Body of pancreas (tissue), 4 donors: Measurements from ENCODE around the gene SYCE3. TPM values are rescaled to one million over a fixed set of nuclear protein-coding genes. Genes with fewer than 3 reads are reported as not detected.

Experiments used
- ATAC-seq: fragments of 150-250 bp; one replicate; pipeline ENCODE4 v1.9.1; 2016
- DNase-seq, 4 donors: peaks; one replicate each; pipeline ENCODE4 v3.0.0-alpha.2; 2019
- H3K27ac ChIP-seq, 4 donors: fragments of 200-600 bp; sonication (generic); 1 replicate in 3 of 4; 2 replicates in 1 of 4; pipeline versions ENCODE4 v1.5.1 to v1.6.1; 2016 to 2019; ENCODE audit warnings: mild to moderate bottlenecking in 1 of 4, mixed read lengths in 1 of 4, moderate library complexity in 1 of 4
- H3K27me3 ChIP-seq, 2 donors: fragments of 200-600 bp; sonication (generic); one replicate each; pipeline ENCODE4 v1.6.0; 2016; ENCODE audit warnings: mild to moderate bottlenecking in 1 of 2
- H3K36me3 ChIP-seq, 2 donors: fragments of 200-600 bp; sonication (generic); replicated peaks in 1 of 2; 2 replicates each; pipeline ENCODE4 v1.5.1; 2016; ENCODE audit warnings: low read depth in 2 of 2; ENCODE audit not compliant: insufficient read depth in 1 of 2
- H3K4me1 ChIP-seq: fragments of 200-600 bp; sonication (generic); one replicate; pipeline ENCODE4 v1.6.0; 2016
- H3K4me3 ChIP-seq, 2 donors: fragments of 200-600 bp; sonication (generic); 1 replicate in 1 of 2; 2 replicates in 1 of 2; pipeline ENCODE4 v1.5.1; 2016 to 2019
- H3K9me3 ChIP-seq, 3 donors: fragments of 200-600 bp; sonication (generic); 1 replicate in 2 of 3; 2 replicates in 1 of 3; pipeline ENCODE4 v1.5.1; 2016
- CTCF ChIP-seq, 7 experiments: fragments of 450-650 bp in 4 of 7; fragments of 200-600 bp in 3 of 7; sonication (generic) in 3 of 7; IDR thresholded peaks; one replicate each; pipeline ENCODE4 v1.5.1; 2016 to 2019; ENCODE audit warnings: antibody characterized with exemption in 7 of 7
- POLR2A ChIP-seq, 3 donors: fragments of 450-650 bp; IDR thresholded peaks; one replicate each; pipeline ENCODE4 v1.6.1; 2016; ENCODE audit warnings: antibody characterized with exemption in 3 of 3, mild to moderate bottlenecking in 2 of 3
- WGBS, 2 donors: methylation state at CpG; one replicate each; pipeline ENCODE4 v1.1.5; 2017; 5-methylcytosine and 5-hydroxymethylcytosine counted together
- intact Hi-C: fragments of 100-400 bp; cut with DNase I; formaldehyde crosslinking; loops from one replicate; pipeline ENCODE4 v1.15.1; 2023
- total RNA-seq, 2 donors: library from RNA; depleted of rRNA; stranded (reverse); fragments of >200 nt; gene quantifications; one replicate each; pipeline ENCODE4 v1.1.0, GENCODE V29; 2016

The SYCE3 gene
- total RNA-seq, 2 donors from 2014 or later: not detected

- DNase-seq (no peak), ATAC-seq (no peak)
- Histone ChIP-seq H3K27ac (no peak overlapping the region), H3K27me3 (no peaks in the 10 kb centered on the region), H3K9me3 (no peaks in the 10 kb centered on the region), H3K4me1 (peaks cover 18% of the 10 kb centered on the region), H3K4me3 (no peak overlapping the region), H3K36me3 (no peaks in the 10 kb centered on the region)
- intact Hi-C loops: no loop called here
- TF ChIP-seq POLR2A (IDR thresholded peaks at IDR 0.05) (no peak), CTCF (IDR thresholded peaks at IDR 0.05) (no peak)
- WGBS, 2 donors: 94 to 97% methylated on average over 4 to 12 of the region's 12 CpGs
These were observed 8.1 kb upstream of the SYCE3 start for GRCh38 chr22:50570861-50571260.

GRCh38 chr22:50569896-50570535, 7.3 kb upstream of the SYCE3 start:
- H3K27me3 ChIP-seq: no peaks in the 10 kb centered on the region
- H3K9me3 ChIP-seq: no peaks in the 10 kb centered on the region
- TF ChIP-seq POLR2A (IDR thresholded peaks at IDR 0.05) (no peak), CTCF (IDR thresholded peaks at IDR 0.05) (no peak)
- no peaks in the 10 kb centered on the region for H3K36me3 ChIP-seq
- H3K4me3 ChIP-seq: no peak overlapping the region
- intact Hi-C loops: no loop called here
- 69 to 90% methylated on average over 3 to 8 of the region's 13 CpGs for WGBS, 2 donors
- no peak for ATAC-seq
- DNase-seq: no peak
- H3K4me1 ChIP-seq: peaks cover 18% of the 10 kb centered on the region
- no peak overlapping the region for H3K27ac ChIP-seq

- intact Hi-C loops: no loop called here
- DNase-seq: peak; percentile 46 to 80 (median 72)
- ATAC-seq: peak; percentile 47
- 38 to 44% methylated on average over 8 of the region's 8 CpGs for WGBS, 2 donors
- TF ChIP-seq CTCF (IDR thresholded peaks at IDR 0.05) (no peak), POLR2A (IDR thresholded peaks at IDR 0.05) (no peak)
- Histone ChIP-seq H3K4me3 (no peak overlapping the region), H3K4me1 (peaks cover 24% of the 10 kb centered on the region), H3K27me3 (no peaks in the 10 kb centered on the region), H3K27ac (peak overlapping the region in 2 of 4 donors; percentile 30 to 66), H3K36me3 (no peaks in the 10 kb centered on the region), H3K9me3 (no peaks in the 10 kb centered on the region)
These were observed 6.3 kb upstream of the SYCE3 start for GRCh38 chr22:50569041-50569459.

- Histone ChIP-seq H3K36me3 (no peaks in the 10 kb centered on the region), H3K4me1 (peaks cover 29% of the 10 kb centered on the region), H3K27me3 (no peaks in the 10 kb centered on the region), H3K9me3 (no peaks in the 10 kb centered on the region), H3K27ac (peak overlapping the region in 2 of 4 donors; percentile 30 to 66), H3K4me3 (no peak overlapping the region)
- TF ChIP-seq POLR2A (IDR thresholded peaks at IDR 0.05) (no peak), CTCF (IDR thresholded peaks at IDR 0.05) (no peak)
- intact Hi-C loops: no loop called here
- ATAC-seq (peak; percentile 64), DNase-seq (peak in 3 of 4 donors; percentile 45 to 66 (median 56))
- WGBS, 2 donors: 70 to 78% methylated on average over 7 of the region's 7 CpGs
These were observed 5.9 kb upstream of the SYCE3 start for GRCh38 chr22:50568626-50569025.

- H3K4me1 ChIP-seq: peaks cover 34% of the 10 kb centered on the region
- intact Hi-C loops: no loop called here
- H3K36me3 ChIP-seq: no peaks in the 10 kb centered on the region
- H3K27ac ChIP-seq: no peak overlapping the region
- no peak for ATAC-seq
- 89 to 91% methylated on average over 7 of the region's 7 CpGs for WGBS, 2 donors
- no peak overlapping the region for H3K4me3 ChIP-seq
- TF ChIP-seq POLR2A (IDR thresholded peaks at IDR 0.05): no peak
- no peak for TF ChIP-seq CTCF (IDR thresholded peaks at IDR 0.05)
- H3K9me3 ChIP-seq: no peaks in the 10 kb centered on the region
- no peaks in the 10 kb centered on the region for H3K27me3 ChIP-seq
- no peak for DNase-seq
These were observed 5.1 kb upstream of the SYCE3 start for GRCh38 chr22:50567721-50568252.
